Measurements from ENCODE around the gene MYMK.

Gene MYMK

GRCh38 chr9:133534346-133535291 is 9.9 kb upstream of the MYMK start, which contains the start of gene ADAMTSL2:
Gene ADAMTSL2 (plus strand): TSS chr9:133534704. CDS start chr9:133536713, 2,009 bp downstream.
- no peaks in the 10 kb centered on the region for H3K9me3 ChIP-seq (ENCODE audit: low read depth, low read length)
- no peak within 1 kb of the TSS for H3K27ac ChIP-seq
- DNase-seq (ENCODE audit: low read depth, low spot score) = no peak
- TF ChIP-seq POLR2AphosphoS5 (IDR thresholded peaks at IDR 0.05; ENCODE audit: borderline replicate concordance, low read depth, low read length) (no peak), EZH2 (IDR thresholded peaks at IDR 0.05) (no peak), FOXP2 (optimal IDR thresholded peaks at IDR 0.05; ENCODE audit: control extremely low read depth, extremely low read length, insufficient read depth) (no peak)
- no peak within 1 kb of the TSS for H3K9ac ChIP-seq (ENCODE audit: insufficient read length)
- no peaks in the 10 kb centered on the region for H3K36me3 ChIP-seq (ENCODE audit: insufficient read depth, low read length)
- H3K4me3 ChIP-seq = no peak within 1 kb of the TSS

GRCh38 chr9:133533857-133534256 is 9.1 kb upstream of the MYMK start:
- no peak overlapping the region for H3K9ac ChIP-seq (ENCODE audit: insufficient read length)
- no peak overlapping the region for H3K27ac ChIP-seq
- TF ChIP-seq FOXP2 (optimal IDR thresholded peaks at IDR 0.05; ENCODE audit: control extremely low read depth, extremely low read length, insufficient read depth) = no peak
- TF ChIP-seq POLR2AphosphoS5 (IDR thresholded peaks at IDR 0.05; ENCODE audit: borderline replicate concordance, low read depth, low read length) = no peak
- TF ChIP-seq EZH2 (IDR thresholded peaks at IDR 0.05) = no peak
- DNase-seq (ENCODE audit: low read depth, low spot score) = no peak
- no peaks in the 10 kb centered on the region for H3K36me3 ChIP-seq (ENCODE audit: insufficient read depth, low read length)
- no peak overlapping the region for H3K4me3 ChIP-seq
- H3K9me3 ChIP-seq (ENCODE audit: low read depth, low read length) = no peaks in the 10 kb centered on the region

GRCh38 chr9:133532937-133533668 is 8.3 kb upstream of the MYMK start:
- H3K9ac ChIP-seq (ENCODE audit: insufficient read length) = no peak overlapping the region
- no peak overlapping the region for H3K4me3 ChIP-seq
- no peaks in the 10 kb centered on the region for H3K9me3 ChIP-seq (ENCODE audit: low read depth, low read length)
- H3K27ac ChIP-seq = no peak overlapping the region
- DNase-seq (ENCODE audit: low read depth, low spot score) = peak; percentile 18
- no peaks in the 10 kb centered on the region for H3K36me3 ChIP-seq (ENCODE audit: insufficient read depth, low read length)
- TF ChIP-seq FOXP2 (optimal IDR thresholded peaks at IDR 0.05; ENCODE audit: control extremely low read depth, extremely low read length, insufficient read depth) = no peak
- no peak for TF ChIP-seq EZH2 (IDR thresholded peaks at IDR 0.05)
- no peak for TF ChIP-seq POLR2AphosphoS5 (IDR thresholded peaks at IDR 0.05; ENCODE audit: borderline replicate concordance, low read depth, low read length)

GRCh38 chr9:133531293-133531692 is 6.5 kb upstream of the MYMK start:
- no peaks in the 10 kb centered on the region for H3K9me3 ChIP-seq (ENCODE audit: low read depth, low read length)
- H3K36me3 ChIP-seq (ENCODE audit: insufficient read depth, low read length) = no peaks in the 10 kb centered on the region
- no peak overlapping the region for H3K9ac ChIP-seq (ENCODE audit: insufficient read length)
- no peak overlapping the region for H3K27ac ChIP-seq
- H3K4me3 ChIP-seq = no peak overlapping the region
- no peak for DNase-seq (ENCODE audit: low read depth, low spot score)
- TF ChIP-seq POLR2AphosphoS5 (IDR thresholded peaks at IDR 0.05; ENCODE audit: borderline replicate concordance, low read depth, low read length) = no peak
- TF ChIP-seq FOXP2 (optimal IDR thresholded peaks at IDR 0.05; ENCODE audit: control extremely low read depth, extremely low read length, insufficient read depth) = no peak
- TF ChIP-seq EZH2 (IDR thresholded peaks at IDR 0.05) = no peak

GRCh38 chr9:133529874-133530273 is 5.1 kb upstream of the MYMK start:
- no peak for TF ChIP-seq POLR2AphosphoS5 (IDR thresholded peaks at IDR 0.05; ENCODE audit: borderline replicate concordance, low read depth, low read length)
- no peak for TF ChIP-seq EZH2 (IDR thresholded peaks at IDR 0.05)
- no peak for TF ChIP-seq FOXP2 (optimal IDR thresholded peaks at IDR 0.05; ENCODE audit: control extremely low read depth, extremely low read length, insufficient read depth)
- no peak overlapping the region for H3K9ac ChIP-seq (ENCODE audit: insufficient read length)
- H3K9me3 ChIP-seq (ENCODE audit: low read depth, low read length) = no peaks in the 10 kb centered on the region
- no peak for DNase-seq (ENCODE audit: low read depth, low spot score)
- no peaks in the 10 kb centered on the region for H3K36me3 ChIP-seq (ENCODE audit: insufficient read depth, low read length)
- no peak overlapping the region for H3K4me3 ChIP-seq
- H3K27ac ChIP-seq = no peak overlapping the region

GRCh38 chr9:133529457-133529856 is 4.7 kb upstream of the MYMK start:
- no peak for TF ChIP-seq FOXP2 (optimal IDR thresholded peaks at IDR 0.05; ENCODE audit: control extremely low read depth, extremely low read length, insufficient read depth)
- no peak for TF ChIP-seq EZH2 (IDR thresholded peaks at IDR 0.05)
- no peak for TF ChIP-seq POLR2AphosphoS5 (IDR thresholded peaks at IDR 0.05; ENCODE audit: borderline replicate concordance, low read depth, low read length)

GRCh38 chr9:133528876-133529241 is 4.1 kb upstream of the MYMK start:
- Histone ChIP-seq H3K27ac (no peak overlapping the region), H3K9ac (ENCODE audit: insufficient read length) (no peak overlapping the region), H3K9me3 (ENCODE audit: low read depth, low read length) (no peaks in the 10 kb centered on the region), H3K4me3 (no peak overlapping the region), H3K36me3 (ENCODE audit: insufficient read depth, low read length) (no peaks in the 10 kb centered on the region)
- TF ChIP-seq EZH2 (IDR thresholded peaks at IDR 0.05) = no peak
- no peak for TF ChIP-seq POLR2AphosphoS5 (IDR thresholded peaks at IDR 0.05; ENCODE audit: borderline replicate concordance, low read depth, low read length)
- TF ChIP-seq FOXP2 (optimal IDR thresholded peaks at IDR 0.05; ENCODE audit: control extremely low read depth, extremely low read length, insufficient read depth) = no peak
- no peak for DNase-seq (ENCODE audit: low read depth, low spot score)

More at GRCh38 chr9:133529457-133529856, 4.7 kb upstream of the MYMK start:
- Histone ChIP-seq H3K4me3 (no peak overlapping the region), H3K9ac (ENCODE audit: insufficient read length) (no peak overlapping the region), H3K9me3 (ENCODE audit: low read depth, low read length) (no peaks in the 10 kb centered on the region), H3K36me3 (ENCODE audit: insufficient read depth, low read length) (no peaks in the 10 kb centered on the region), H3K27ac (0 out of 2 replicates have a peak overlapping the region, but pooled peaks have one; percentile 31)
- DNase-seq (ENCODE audit: low read depth, low spot score) = no peak

All from SK-N-MC (cell line).